ENCODE data around the gene NRDC.

The NRDC gene

DNA sequence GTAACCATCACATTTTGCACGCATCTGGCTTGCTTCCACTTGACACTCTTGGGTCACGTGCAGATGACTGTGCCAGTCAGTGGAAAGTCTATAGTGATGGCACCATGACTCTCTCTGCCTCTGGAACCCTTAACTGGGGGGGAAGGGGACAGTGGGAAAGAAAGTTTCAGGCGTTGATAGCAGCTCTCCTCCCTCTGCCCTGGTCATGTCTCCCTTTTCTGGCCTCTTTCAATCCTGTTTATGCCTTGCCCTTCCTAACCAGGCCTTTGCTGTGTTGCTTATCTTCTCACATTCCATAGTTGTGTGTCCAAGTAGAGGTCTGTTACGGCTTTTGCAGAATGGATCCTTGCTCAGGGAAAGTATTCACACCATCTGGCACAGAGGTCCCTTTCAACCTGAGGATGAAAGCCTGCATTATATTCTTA lies 93.5 kb downstream of the NRDC start:
- in situ Hi-C loops (cut with HindIII; ENCODE audit: low sequenced_read_pairs) = no loop called here

GRCh38 chr1:51780927-51781326 lies 97.6 kb downstream of the NRDC start:
- in situ Hi-C loops (cut with HindIII; ENCODE audit: low sequenced_read_pairs) = no loop called here

DNA sequence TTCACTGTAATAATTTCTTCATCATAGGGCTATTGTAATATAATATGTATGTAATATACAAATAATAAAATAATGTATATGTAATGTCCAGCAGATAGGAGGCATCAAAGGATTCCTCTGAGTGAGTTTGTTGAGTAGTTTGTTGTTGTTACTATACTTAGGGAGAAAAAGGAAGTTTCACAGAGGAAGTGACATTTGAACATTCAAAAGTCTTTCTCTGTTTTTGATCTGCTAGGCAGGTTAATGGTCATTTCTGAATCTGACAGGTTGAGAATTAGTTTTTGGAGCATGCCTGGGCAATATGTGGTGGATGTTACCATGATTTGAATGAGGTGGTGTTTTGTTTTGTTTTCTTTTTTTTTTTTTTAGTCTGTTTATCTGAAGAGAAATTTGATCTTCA lies 102.1 kb downstream of the NRDC start:
- in situ Hi-C loops (cut with HindIII; ENCODE audit: low sequenced_read_pairs) = no loop called here

- in situ Hi-C loops (cut with HindIII; ENCODE audit: low sequenced_read_pairs) = no loop called here
Measured at GRCh38 chr1:51768971-51769588, 109.4 kb downstream of the NRDC start.

- in situ Hi-C loops (cut with HindIII; ENCODE audit: low sequenced_read_pairs) = no loop called here
Measured at GRCh38 chr1:51761351-51761750, 117.2 kb downstream of the NRDC start.

DNA sequence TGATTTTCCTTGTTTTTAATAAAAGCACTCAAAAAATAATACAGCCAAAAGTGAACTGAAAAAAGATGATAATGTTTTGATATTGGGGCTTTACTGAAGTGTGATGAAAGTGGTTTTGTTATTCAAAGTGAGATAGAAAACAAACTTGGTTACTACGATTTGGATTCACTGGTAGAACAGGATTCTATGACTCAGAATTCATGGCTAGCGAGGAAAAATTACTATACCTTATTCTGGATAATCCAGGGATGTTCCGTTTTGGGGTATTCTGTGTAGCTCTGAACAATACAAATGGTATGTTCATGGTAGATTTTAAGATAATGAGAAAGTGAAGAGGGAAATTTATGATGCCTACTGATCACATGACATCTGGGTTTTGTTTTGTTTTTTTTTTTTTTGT lies 117.7 kb downstream of the NRDC start:
- in situ Hi-C loops (cut with HindIII; ENCODE audit: low sequenced_read_pairs) = no loop called here

GRCh38 chr1:51758310-51758709 lies 120.2 kb downstream of the NRDC start:
- in situ Hi-C loops (cut with HindIII; ENCODE audit: low sequenced_read_pairs) = no loop called here

- in situ Hi-C loops (cut with HindIII; ENCODE audit: low sequenced_read_pairs) = no loop called here
Measured at GRCh38 chr1:51756290-51756689, 122.2 kb downstream of the NRDC start.

DNA sequence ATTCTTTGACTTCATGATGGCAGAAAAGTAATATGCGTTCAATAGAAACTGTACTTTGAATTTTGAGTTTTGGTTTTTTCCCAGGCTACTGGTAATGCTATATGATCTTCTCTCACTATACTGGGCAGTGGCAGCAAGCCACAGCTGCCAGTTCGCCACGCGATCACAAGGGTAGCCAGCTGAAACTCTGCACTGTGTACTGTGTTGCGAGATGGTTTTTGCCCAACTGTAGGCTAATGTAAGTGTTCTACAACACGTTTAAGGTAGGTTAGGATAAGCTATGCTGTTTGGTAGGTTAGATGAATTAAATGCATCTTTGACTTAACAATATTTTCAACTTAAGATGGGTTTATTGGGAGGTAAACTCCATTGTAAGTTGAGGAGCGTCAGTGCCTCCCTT lies 123.1 kb downstream of the NRDC start:
- in situ Hi-C loops (cut with HindIII; ENCODE audit: low sequenced_read_pairs) = no loop called here

GRCh38 chr1:51754666-51755065 lies 123.9 kb downstream of the NRDC start:
- in situ Hi-C loops (cut with HindIII; ENCODE audit: low sequenced_read_pairs) = no loop called here

- in situ Hi-C loops (cut with HindIII; ENCODE audit: low sequenced_read_pairs) = no loop called here
Measured at GRCh38 chr1:51753969-51754368, 124.6 kb downstream of the NRDC start.

- in situ Hi-C loops (cut with HindIII; ENCODE audit: low sequenced_read_pairs) = no loop called here
Measured at GRCh38 chr1:51752073-51752948, 126.2 kb downstream of the NRDC start.

- in situ Hi-C loops (cut with HindIII; ENCODE audit: low sequenced_read_pairs) = no loop called here
Measured at GRCh38 chr1:51750729-51751128, 127.8 kb downstream of the NRDC start.

DNA sequence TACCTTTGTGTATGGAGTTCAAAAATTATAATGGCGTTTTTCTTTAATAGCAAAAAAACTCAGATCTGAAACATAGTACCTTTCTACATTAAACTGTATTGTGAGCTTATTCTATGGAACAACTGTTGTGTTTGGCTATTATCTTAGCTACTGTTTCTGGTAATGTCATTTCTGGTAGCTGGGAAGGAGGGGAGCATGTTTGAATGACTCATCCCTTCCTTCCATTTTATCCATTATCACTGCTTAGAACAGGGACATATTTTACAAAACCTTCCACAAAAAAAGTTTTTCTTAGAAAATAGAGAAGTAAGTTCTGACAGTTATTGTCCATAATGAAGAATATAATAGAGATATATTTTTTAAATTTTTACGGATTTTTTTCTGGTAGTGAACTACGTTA lies 128.3 kb downstream of the NRDC start:
- in situ Hi-C loops (cut with HindIII; ENCODE audit: low sequenced_read_pairs) = no loop called here

DNA sequence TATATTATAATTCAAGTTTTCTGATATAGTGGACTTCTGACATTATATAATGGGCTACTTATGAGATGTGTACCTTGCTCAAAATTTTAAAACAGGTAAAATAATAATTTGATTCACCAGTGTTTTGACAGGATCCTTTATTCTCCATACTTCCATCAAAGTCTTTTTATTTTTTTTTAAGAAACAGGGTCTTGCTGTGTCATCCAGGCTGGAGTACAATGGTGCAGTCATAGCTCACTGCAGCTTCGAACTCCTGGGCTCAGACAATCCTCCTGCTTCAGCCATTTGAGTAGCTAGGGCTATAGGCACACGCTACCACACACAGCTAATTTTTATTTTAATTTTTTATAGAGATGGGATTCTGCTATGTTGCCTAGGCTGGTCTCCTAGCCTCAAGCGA lies 129.4 kb downstream of the NRDC start:
- in situ Hi-C loops (cut with HindIII; ENCODE audit: low sequenced_read_pairs) = no loop called here

DNA sequence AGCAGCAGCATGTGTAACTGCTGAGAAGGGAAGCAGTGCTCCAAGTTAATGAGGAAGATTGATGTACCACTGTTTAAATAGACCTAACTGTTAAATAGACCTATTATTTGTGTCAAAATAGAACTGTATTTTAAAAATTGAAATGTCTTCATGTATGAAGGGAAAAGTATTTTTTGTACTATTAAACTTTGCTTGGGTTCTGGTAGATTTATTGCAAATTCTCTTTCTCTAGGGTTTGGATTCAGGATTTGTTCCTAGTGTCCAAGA lies 133.3 kb downstream of the NRDC start:
- in situ Hi-C loops (cut with HindIII; ENCODE audit: low sequenced_read_pairs) = no loop called here

GRCh38 chr1:51744506-51745303 lies 133.8 kb downstream of the NRDC start:
- in situ Hi-C loops (cut with HindIII; ENCODE audit: low sequenced_read_pairs) = no loop called here

GRCh38 chr1:51741121-51741681 lies 137.3 kb downstream of the NRDC start:
- in situ Hi-C loops (cut with HindIII; ENCODE audit: low sequenced_read_pairs) = no loop called here

GRCh38 chr1:51740652-51741051 lies 137.9 kb downstream of the NRDC start:
- in situ Hi-C loops (cut with HindIII; ENCODE audit: low sequenced_read_pairs) = no loop called here
